Endothelial cell of umbilical vein (primary cell): ENCODE data around the gene ANAPC2. TPM values are rescaled to one million over a fixed set of nuclear protein-coding genes. Genes with fewer than 3 reads are reported as not detected.

Experiments
- BruUV-seq: library from RNA; stranded (reverse); fragments of 400-500 nt; replicated peaks from 2 replicates; lab custom pipeline; 2021; lab: Mats Ljungman, UMichigan
- CTCF ChIA-PET: fragments of 300-600, 350-600 bp; sonication (Branson Sonifier 250); formaldehyde crosslinking; loops from one replicate; lab custom pipeline; 2021; ENCODE audit warnings: antibody characterized with exemption, inconsistent platforms; lab: Charles Lee
- POLR2A ChIA-PET: fragments of 300-600, 350-600 bp; sonication (Branson Sonifier 250); formaldehyde crosslinking; loops from one replicate; lab custom pipeline; 2021; ENCODE audit warnings: antibody characterized with exemption, inconsistent platforms; lab: Charles Lee
- DNase-seq: peaks from one replicate; pipeline ENCODE4 v3.0.0-alpha.2; 2011; ENCODE audit warnings: low read depth, low spot score
- FAIRE-seq: peaks from 2 replicates; lab custom pipeline; 2011; peaks lifted over from hg19 to GRCh38; lab: Jason Lieb, UNC
- H2AFZ ChIP-seq: 2 replicates; pipeline ENCODE4 v1.6.0; 2012; ENCODE audit warnings: low read depth, low read length, control low read depth, inconsistent platforms
- H3K27ac ChIP-seq: 2 replicates; pipeline ENCODE4 v1.5.1; 2011; ENCODE audit warnings: low read depth, mild to moderate bottlenecking, control low read depth, low read length, moderate library complexity; ENCODE audit not compliant: insufficient read depth
- H3K27me3 ChIP-seq, 2 experiments: 2 replicates each; pipeline versions ENCODE4 v1.6.0 to v1.6.1; 2011; ENCODE audit warnings: low read length in 2 of 2, mixed read lengths in 1 of 2; ENCODE audit not compliant: control insufficient read depth in 2 of 2, insufficient read depth in 2 of 2
- H3K36me3 ChIP-seq, 2 experiments: 2 replicates in 1 of 2; 3 replicates in 1 of 2; pipeline ENCODE4 v1.5.1; 2011; ENCODE audit warnings: low read length in 2 of 2, mild to moderate bottlenecking in 1 of 2, moderate library complexity in 1 of 2; ENCODE audit not compliant: control insufficient read depth in 2 of 2, insufficient read depth in 2 of 2; ENCODE audit errors: extremely low read depth in 1 of 2
- H3K4me1 ChIP-seq: 3 replicates; pipeline ENCODE4 v1.5.1; 2011; ENCODE audit warnings: mild to moderate bottlenecking, low read length; ENCODE audit not compliant: control insufficient read depth, insufficient read depth; ENCODE audit errors: extremely low read depth
- H3K4me2 ChIP-seq: 2 replicates; pipeline ENCODE4 v1.6.1; 2011; ENCODE audit warnings: low read length, control low read depth, mixed read lengths; ENCODE audit not compliant: insufficient read depth
- H3K4me3 ChIP-seq, 3 experiments: fragments of 200-600 bp in 1 of 3; sonication (generic), shearing (Covaris generic) in 1 of 3; replicated peaks in 1 of 3; 2 replicates each; pipeline ENCODE4 v1.5.1; 2011 to 2016; ENCODE audit warnings: control low read depth in 3 of 3, low read length in 3 of 3, mild to moderate bottlenecking in 2 of 3, inconsistent platforms in 1 of 3, low read depth in 1 of 3, moderate library complexity in 1 of 3; ENCODE audit not compliant: insufficient read depth in 1 of 3
- H3K79me2 ChIP-seq: 2 replicates; pipeline ENCODE4 v1.6.0; 2012; ENCODE audit warnings: low read length, inconsistent platforms; ENCODE audit not compliant: control insufficient read depth, insufficient read depth
- H3K9ac ChIP-seq: replicated peaks from 2 replicates; pipeline ENCODE3; 2011; ENCODE audit warnings: low read length, control low read depth; ENCODE audit not compliant: insufficient read depth; ENCODE audit errors: extremely low read depth
- H3K9me1 ChIP-seq: replicated peaks from 3 replicates; pipeline ENCODE4 v1.6.0; 2011; ENCODE audit warnings: mild to moderate bottlenecking, low read length; ENCODE audit not compliant: control insufficient read depth, insufficient read depth; ENCODE audit errors: extremely low read depth
- H3K9me3 ChIP-seq: replicated peaks from 2 replicates; pipeline ENCODE4 v1.5.1; 2012; ENCODE audit warnings: low read length, inconsistent platforms; ENCODE audit not compliant: control insufficient read depth, insufficient read depth
- H4K20me1 ChIP-seq: replicated peaks from 2 replicates; pipeline ENCODE3; 2011; ENCODE audit warnings: mild to moderate bottlenecking, low read length; ENCODE audit not compliant: control insufficient read depth, insufficient read depth; ENCODE audit errors: extremely low read depth
- EZH2 ChIP-seq: IDR thresholded peaks from 2 replicates; pipeline ENCODE4 v1.6.1; 2012; ENCODE audit warnings: borderline replicate concordance, low read depth, mild to moderate bottlenecking, moderate library complexity, low read length, inconsistent platforms; ENCODE audit not compliant: severe bottlenecking
- FOS ChIP-seq: IDR thresholded peaks from 2 replicates; pipeline ENCODE4 v1.6.1; 2011; ENCODE audit warnings: mild to moderate bottlenecking, low read length, moderate library complexity, borderline replicate concordance; ENCODE audit not compliant: insufficient read depth
- GATA2 ChIP-seq: IDR thresholded peaks from 2 replicates; pipeline ENCODE4 v1.7.0; 2011; ENCODE audit warnings: low read depth, mild to moderate bottlenecking, moderate library complexity, mixed read lengths, low read length; ENCODE audit not compliant: insufficient read length, insufficient read depth
- JUN ChIP-seq: IDR thresholded peaks from 2 replicates; pipeline ENCODE4 v1.6.1; 2011; ENCODE audit warnings: borderline replicate concordance, low read depth; ENCODE audit not compliant: insufficient read length, insufficient read depth
- MYC ChIP-seq: IDR thresholded peaks from one replicate; pipeline ENCODE4 v1.6.1; 2011; ENCODE audit warnings: mild to moderate bottlenecking, low read depth, low read length
- POLR2A ChIP-seq: IDR thresholded peaks from 2 replicates; pipeline ENCODE4 v1.6.1; 2012; ENCODE audit warnings: low read depth, mild to moderate bottlenecking, control low read depth, low read length
- POLR2AphosphoS5 ChIP-seq: IDR thresholded peaks from 2 replicates; pipeline ENCODE4 v1.6.1; 2012; ENCODE audit warnings: low read depth, mild to moderate bottlenecking, control low read depth, low read length, moderate library complexity; ENCODE audit not compliant: insufficient read depth
- dilution Hi-C: fragments of 300-500 bp; cut with MboI; formaldehyde crosslinking; loops from one replicate; pipeline ENCODE4 v1.15.0; 2019; ENCODE audit warnings: low sequenced_read_pairs; ENCODE audit not compliant: extremely low pct_ligation_motif_present
- intact Hi-C: fragments of 100-400 bp; cut with micrococcal nuclease; formaldehyde crosslinking; loops from one replicate; pipeline ENCODE4 v1.10.0; 2022
- polyA plus RNA-seq, 4 experiments: library from polyadenylated mRNA; depleted of rRNA in 3 of 4; stranded (reverse) in 3 of 4; unstranded in 1 of 4; fragments of >200 nt; gene quantifications; 2 replicates each; pipeline versions ENCODE4 v1.2.1 to v1.2.3, GENCODE V29; 2011 to 2012; ENCODE audit warnings: missing spikeins in 1 of 4
- total RNA-seq: library from RNA; stranded (reverse); gene quantifications from 2 replicates; pipeline ENCODE4 v1.2.3, GENCODE V29; 2021
- TF ChIP-seq, protein P1 (sequence below): IDR thresholded peaks from 2 replicates; pipeline ENCODE4 v1.6.1; 2011; ENCODE audit not compliant: insufficient read depth, insufficient read length
- TF ChIP-seq, protein P2 (sequence below), 2 donors: IDR thresholded peaks; 1 replicate in 1 of 2; 2 replicates in 1 of 2; pipeline ENCODE4 v1.5.1; 2011; ENCODE audit warnings: low read length in 2 of 2, mild to moderate bottlenecking in 2 of 2, moderate library complexity in 2 of 2, control low read depth in 1 of 2, inconsistent platforms in 1 of 2, low read depth in 1 of 2; ENCODE audit not compliant: insufficient read depth in 1 of 2; ENCODE audit errors: extremely low read depth in 1 of 2

Gene ANAPC2
- total and polyA plus RNA-seq, 2 donors (not counting 3 experiments of a cell fraction or from before 2014, with no cell fraction given) = 44.8 to 69.2 TPM

- no peak overlapping the region for H3K4me3 ChIP-seq
- intact Hi-C loops (no loop called here), dilution Hi-C loops (no loop called here)
- no peak overlapping the region for H3K4me2 ChIP-seq
- H3K27me3 ChIP-seq = peaks cover 12 to 24% of the 10 kb centered on the region in 2 experiments
- H3K79me2 ChIP-seq = no peaks in the 10 kb centered on the region
- no peak for TF ChIP-seq FOS
- TF ChIP-seq POLR2AphosphoS5 = no peak
- TF ChIP-seq, protein P1, sequence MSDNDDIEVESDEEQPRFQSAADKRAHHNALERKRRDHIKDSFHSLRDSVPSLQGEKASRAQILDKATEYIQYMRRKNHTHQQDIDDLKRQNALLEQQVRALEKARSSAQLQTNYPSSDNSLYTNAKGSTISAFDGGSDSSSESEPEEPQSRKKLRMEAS = no peak
- no peak for TF ChIP-seq GATA2
- ChIA-PET POLR2A (no interaction called here), CTCF (interaction anchor here (1.8 kb wide), 1 partner anchor 17 kb away, joined by 5 read pairs; no protein-coding TSS in a partner anchor)
- no peak overlapping the region for H3K9ac ChIP-seq
- H3K9me3 ChIP-seq = no peaks in the 10 kb centered on the region
- no TSS peak for BruUV-seq
- H4K20me1 ChIP-seq = no peaks in the 10 kb centered on the region
- peaks cover 3% of the 10 kb centered on the region for H3K4me1 ChIP-seq
- no peaks in the 10 kb centered on the region for H3K9me1 ChIP-seq
- H3K27ac ChIP-seq = no peak overlapping the region
- FAIRE-seq (no peak), DNase-seq (no peak)
- no peak overlapping the region for H2AFZ ChIP-seq
- H3K36me3 ChIP-seq = no peaks in the 10 kb centered on the region
These were observed 29.0 kb downstream of the ANAPC2 start for GRCh38 chr9:137159105-137160053.

- no TSS peak for BruUV-seq
- H3K4me2 ChIP-seq = no peak overlapping the region
- H3K27me3 ChIP-seq = peaks cover 12 to 24% of the 10 kb centered on the region in 2 experiments
- H3K9ac ChIP-seq = no peak overlapping the region
- POLR2A ChIA-PET = no interaction called here
- no peaks in the 10 kb centered on the region for H3K9me3 ChIP-seq
- H3K4me1 ChIP-seq = peaks cover 3% of the 10 kb centered on the region
- H3K36me3 ChIP-seq = no peaks in the 10 kb centered on the region
- H2AFZ ChIP-seq = no peak overlapping the region
- no peak for DNase-seq
- FAIRE-seq = no peak
- H4K20me1 ChIP-seq = no peaks in the 10 kb centered on the region
- H3K79me2 ChIP-seq = no peaks in the 10 kb centered on the region
- TF ChIP-seq POLR2A (no peak), POLR2AphosphoS5 (no peak), GATA2 (no peak), EZH2 (no peak), MYC (no peak), JUN (no peak), FOS (no peak)
- TF ChIP-seq, protein P1 = no peak
- TF ChIP-seq, protein P2, sequence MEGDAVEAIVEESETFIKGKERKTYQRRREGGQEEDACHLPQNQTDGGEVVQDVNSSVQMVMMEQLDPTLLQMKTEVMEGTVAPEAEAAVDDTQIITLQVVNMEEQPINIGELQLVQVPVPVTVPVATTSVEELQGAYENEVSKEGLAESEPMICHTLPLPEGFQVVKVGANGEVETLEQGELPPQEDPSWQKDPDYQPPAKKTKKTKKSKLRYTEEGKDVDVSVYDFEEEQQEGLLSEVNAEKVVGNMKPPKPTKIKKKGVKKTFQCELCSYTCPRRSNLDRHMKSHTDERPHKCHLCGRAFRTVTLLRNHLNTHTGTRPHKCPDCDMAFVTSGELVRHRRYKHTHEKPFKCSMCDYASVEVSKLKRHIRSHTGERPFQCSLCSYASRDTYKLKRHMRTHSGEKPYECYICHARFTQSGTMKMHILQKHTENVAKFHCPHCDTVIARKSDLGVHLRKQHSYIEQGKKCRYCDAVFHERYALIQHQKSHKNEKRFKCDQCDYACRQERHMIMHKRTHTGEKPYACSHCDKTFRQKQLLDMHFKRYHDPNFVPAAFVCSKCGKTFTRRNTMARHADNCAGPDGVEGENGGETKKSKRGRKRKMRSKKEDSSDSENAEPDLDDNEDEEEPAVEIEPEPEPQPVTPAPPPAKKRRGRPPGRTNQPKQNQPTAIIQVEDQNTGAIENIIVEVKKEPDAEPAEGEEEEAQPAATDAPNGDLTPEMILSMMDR (IDR thresholded peaks at IDR 0.05; ENCODE audit: extremely low read depth in 1 of 2, insufficient read depth in 1 of 2, low read depth in 1 of 2, low read length in 2 of 2) = no peak
- no peak overlapping the region for H3K27ac ChIP-seq
- dilution Hi-C loops (no loop called here), intact Hi-C loops (no loop called here)
- H3K9me1 ChIP-seq = no peaks in the 10 kb centered on the region
- no peak overlapping the region for H3K4me3 ChIP-seq
- CTCF ChIA-PET = interaction anchor here (1.8 kb wide), 1 partner anchor 18 kb away, joined by 5 read pairs; no protein-coding TSS in a partner anchor
These were observed 29.7 kb downstream of the ANAPC2 start for GRCh38 chr9:137158625-137159024.
